GM12891 (cell line): ENCODE measurements around the gene OCA2.
A peak's percentile ranks its signal among the peaks of the same experiment; 100 is the strongest.
"Not testable (repeated sequence)": the region's sequence is repeated elsewhere in the genome, so short reads cannot be mapped to it uniquely, and the experiment has no call there.

ENCODE experiments used
- DNase-seq: peaks from one replicate; pipeline ENCODE4 v3.0.0; 2011; ENCODE audit warnings: low spot score; ENCODE audit not compliant: insufficient read length
- FAIRE-seq: peaks from 2 replicates; lab custom pipeline; 2011; peaks lifted over from hg19 to GRCh38; lab: Jason Lieb, UNC
- PAX5 ChIP-seq: IDR thresholded peaks from 2 replicates; pipeline ENCODE4 v1.6.1; 2011; ENCODE audit warnings: low read length, moderate library complexity, mild to moderate bottlenecking; ENCODE audit not compliant: insufficient read depth, severe bottlenecking
- POLR2A ChIP-seq: IDR thresholded peaks from 2 replicates; pipeline ENCODE4 v1.6.1; 2011; ENCODE audit warnings: low read depth, low read length, control low read depth
- POLR2AphosphoS5 ChIP-seq: IDR thresholded peaks from 2 replicates; pipeline ENCODE4 v1.6.1; 2011; ENCODE audit warnings: low read depth, low read length, control low read depth
- POU2F2 ChIP-seq: IDR thresholded peaks from 2 replicates; pipeline ENCODE4 v1.6.1; 2011; ENCODE audit warnings: low read depth, mild to moderate bottlenecking, control low read depth, low read length, moderate library complexity
- SPI1 ChIP-seq: IDR thresholded peaks from 2 replicates; pipeline ENCODE4 v1.6.1; 2011; ENCODE audit warnings: low read depth, low read length, control low read depth
- TAF1 ChIP-seq: IDR thresholded peaks from 2 replicates; pipeline ENCODE4 v1.6.1; 2011; ENCODE audit warnings: low read depth, low read length, control low read depth

OCA2 gene

DNA sequence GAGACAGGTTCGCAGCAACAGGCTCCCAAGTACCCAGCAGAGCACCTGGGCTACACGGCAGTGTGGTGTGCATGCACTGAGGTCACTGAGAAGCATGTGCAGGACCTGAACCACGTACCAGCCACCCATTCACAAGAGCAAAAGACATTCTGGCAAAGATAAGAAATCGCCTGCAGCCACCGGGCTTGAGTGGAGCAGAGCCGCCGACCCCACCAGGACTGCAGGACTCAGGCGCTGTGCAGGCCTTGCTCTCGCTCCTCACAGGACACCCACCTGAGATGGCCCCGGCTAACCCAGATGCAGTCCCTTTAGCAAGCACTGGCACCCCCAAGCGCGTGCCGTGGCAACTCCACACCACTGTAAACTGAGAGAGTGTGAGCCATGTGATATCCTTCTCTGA, 32.3 kb upstream of the OCA2 start:
- DNase-seq: no peak
- no peak for FAIRE-seq
- TF ChIP-seq POU2F2: no peak

- TF ChIP-seq TAF1 (no peak), POLR2AphosphoS5 (no peak), PAX5 (no peak), SPI1 (no peak), POU2F2 (no peak), POLR2A (no peak)
- no peak for DNase-seq
- FAIRE-seq: no peak
Measured at GRCh38 chr15:28130651-28131050, 31.5 kb upstream of the OCA2 start.

- no peak for FAIRE-seq
- no peak for TF ChIP-seq TAF1
- no peak for TF ChIP-seq POU2F2
- TF ChIP-seq PAX5: no peak
- TF ChIP-seq POLR2AphosphoS5: no peak
- no peak for TF ChIP-seq POLR2A
- no peak for TF ChIP-seq SPI1
Measured at GRCh38 chr15:28129231-28129848, 30.2 kb upstream of the OCA2 start.

GRCh38 chr15:28128031-28128430, 28.9 kb upstream of the OCA2 start:
- no peak for FAIRE-seq
- no peak for DNase-seq
- peak; percentile 67 for TF ChIP-seq SPI1
- TF ChIP-seq POLR2AphosphoS5: no peak

More at GRCh38 chr15:28129231-28129848, 30.2 kb upstream of the OCA2 start:
- DNase-seq: no peak

DNA sequence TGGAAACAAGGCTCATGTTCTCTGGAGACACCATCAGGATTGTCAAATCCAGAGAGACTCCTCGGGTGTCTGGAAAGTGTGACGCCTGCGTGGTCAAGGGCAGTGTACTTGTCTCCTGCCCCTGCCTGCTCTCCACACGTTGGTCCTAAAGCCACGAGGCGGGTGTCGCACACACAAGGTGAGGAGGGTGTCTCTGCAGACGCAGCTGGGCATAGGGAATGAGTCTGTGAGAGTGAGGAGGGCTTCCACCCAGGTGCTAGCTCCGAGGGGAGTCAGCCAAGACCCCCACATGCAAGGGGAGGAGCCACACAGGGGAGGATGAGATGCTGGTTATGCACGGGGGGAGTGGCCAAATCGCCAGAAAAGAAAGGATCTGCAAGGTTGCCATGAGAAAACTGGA, 27.9 kb upstream of the OCA2 start:
- no peak for TF ChIP-seq PAX5
- TF ChIP-seq SPI1: no peak
- TF ChIP-seq POLR2A: no peak
- no peak for TF ChIP-seq TAF1
- TF ChIP-seq POU2F2: no peak
- no peak for TF ChIP-seq POLR2AphosphoS5
- no peak for FAIRE-seq
- no peak for DNase-seq

GRCh38 chr15:28125673-28126651, 26.8 kb upstream of the OCA2 start:
- TF ChIP-seq TAF1 (no peak), SPI1 (no peak)
- DNase-seq (no peak), FAIRE-seq (peak; percentile 48)

DNA sequence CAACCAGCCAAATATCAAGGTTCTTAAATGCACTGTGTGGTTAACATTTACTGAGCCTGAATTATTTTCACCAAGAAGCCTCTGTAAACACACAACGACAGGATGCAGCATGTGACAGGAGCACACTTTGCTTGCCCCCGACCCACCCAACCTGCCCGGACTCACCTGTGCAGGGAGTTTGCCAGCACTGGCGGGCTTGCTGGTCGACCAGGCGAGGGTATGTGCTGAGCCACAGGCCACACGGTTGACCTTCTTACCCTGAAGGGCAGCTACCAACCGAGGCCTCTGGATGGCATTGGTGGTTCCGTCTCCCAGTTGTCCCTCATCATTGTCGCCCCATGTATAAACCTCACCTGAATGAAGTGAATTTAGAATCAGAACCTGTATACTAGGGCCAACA, 25.7 kb upstream of the OCA2 start:
- no peak for TF ChIP-seq TAF1
- no peak for TF ChIP-seq POU2F2
- no peak for TF ChIP-seq PAX5
- TF ChIP-seq POLR2AphosphoS5: no peak
- TF ChIP-seq SPI1: no peak
- TF ChIP-seq POLR2A: no peak
- FAIRE-seq: no peak
- no peak for DNase-seq

- peak; percentile 64 for DNase-seq
- FAIRE-seq: peak; percentile 83
Measured at GRCh38 chr15:28123408-28124023, 24.4 kb upstream of the OCA2 start.

GRCh38 chr15:28122038-28122949, 23.2 kb upstream of the OCA2 start:
- DNase-seq (no peak), FAIRE-seq (no peak)
- TF ChIP-seq POLR2AphosphoS5: no peak
- TF ChIP-seq TAF1: no peak
- TF ChIP-seq POLR2A: no peak
- TF ChIP-seq PAX5: no peak
- TF ChIP-seq POU2F2: no peak
- TF ChIP-seq SPI1: no peak

More at GRCh38 chr15:28123408-28124023, 24.4 kb upstream of the OCA2 start:
- no peak for TF ChIP-seq PAX5
- TF ChIP-seq POU2F2: no peak
- TF ChIP-seq POLR2AphosphoS5: no peak
- TF ChIP-seq SPI1: no peak
- TF ChIP-seq TAF1: no peak
- TF ChIP-seq POLR2A: no peak

DNA sequence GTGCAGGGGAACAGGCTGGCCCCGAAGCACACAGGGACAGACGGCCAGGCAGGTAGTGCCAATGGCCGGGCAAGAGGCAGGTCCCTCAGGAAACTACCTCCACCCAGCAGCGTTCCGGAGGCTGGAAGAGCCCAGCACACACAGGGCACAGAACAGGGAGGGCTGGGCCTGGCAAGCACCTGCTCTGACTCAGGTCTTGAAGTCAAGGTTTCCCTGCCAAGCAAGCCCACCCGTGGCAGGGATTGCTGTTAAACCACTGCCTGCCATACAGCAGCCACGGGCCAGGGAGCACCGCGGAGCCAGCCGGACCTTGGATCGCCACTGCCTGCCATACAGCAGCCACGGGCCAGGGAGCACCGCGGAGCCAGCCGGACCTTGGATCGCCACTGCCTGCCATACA, 22.5 kb upstream of the OCA2 start:
- DNase-seq, FAIRE-seq: not testable (repeated sequence)
